HG03280 (cell line): ENCODE data around the gene CAMTA1.
"Not testable (repeated sequence)": the region's sequence is repeated elsewhere in the genome, so short reads cannot be mapped to it uniquely, and the experiment has no call there.

ENCODE experiments used
- ATAC-seq: cut with Tn5 transposase; IDR thresholded peaks from one replicate; pipeline ENCODE4 v1.9.1; 2021; ENCODE audit warnings: mild to moderate bottlenecking, moderate library complexity; ENCODE audit not compliant: unreplicated experiment

The CAMTA1 gene

DNA sequence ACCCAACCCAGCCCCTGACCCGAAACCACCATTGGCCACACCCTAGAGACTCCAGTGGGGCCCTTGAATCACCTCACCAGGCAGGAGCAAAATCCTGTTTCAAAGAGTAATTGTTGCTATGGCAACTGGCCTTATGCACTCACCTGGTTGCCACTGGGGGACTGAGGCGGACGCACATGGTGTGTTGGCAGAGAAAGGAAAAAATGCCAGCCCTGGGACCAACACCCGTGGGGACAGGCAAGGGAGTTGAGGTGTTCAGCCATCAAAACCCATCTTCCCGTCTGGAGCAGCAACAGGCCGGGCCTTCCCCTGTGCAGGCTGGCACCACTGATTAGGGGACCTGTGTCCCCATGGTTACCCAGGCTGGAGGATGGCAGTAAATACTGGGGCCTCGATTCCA, 590.1 kb downstream of the CAMTA1 start:
- no peak for ATAC-seq

GRCh38 chr1:7375781-7376660, 590.8 kb downstream of the CAMTA1 start:
- ATAC-seq, result no peak

- ATAC-seq, result no peak
Observed at GRCh38 chr1:7376676-7377075, 591.4 kb downstream of the CAMTA1 start.

- ATAC-seq, result no peak
Observed at GRCh38 chr1:7378346-7379130, 593.3 kb downstream of the CAMTA1 start.

DNA sequence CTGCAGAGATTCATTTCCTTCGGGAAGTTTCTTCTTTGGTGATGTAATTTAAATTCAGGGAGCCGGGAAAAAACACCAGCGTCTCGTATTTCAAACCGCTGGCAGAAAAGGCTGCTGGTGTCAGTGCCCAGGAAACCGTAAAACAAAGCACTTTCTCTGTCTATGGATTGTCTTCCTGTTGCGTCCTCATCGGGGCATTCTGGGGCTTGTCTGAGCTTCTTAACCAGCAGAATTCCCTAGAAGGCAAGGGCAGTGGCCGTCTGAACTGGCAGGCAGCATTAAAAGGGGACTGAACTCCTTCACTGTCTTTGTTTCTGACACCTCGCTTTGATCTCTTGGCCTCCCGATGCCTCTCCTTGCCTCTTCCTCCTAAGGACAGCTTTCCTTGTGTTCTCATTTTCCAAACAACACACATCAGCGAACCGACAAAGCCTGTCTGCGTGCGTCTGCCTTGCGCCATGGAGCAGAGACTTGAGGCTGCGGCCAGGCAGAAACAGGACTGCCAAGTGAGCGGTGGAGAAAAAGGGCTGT, 594.3 kb downstream of the CAMTA1 start:
- ATAC-seq, result no peak

GRCh38 chr1:7380068-7380467, 594.8 kb downstream of the CAMTA1 start:
- not testable (repeated sequence) for ATAC-seq

GRCh38 chr1:7380712-7381111, 595.5 kb downstream of the CAMTA1 start:
- no peak for ATAC-seq

GRCh38 chr1:7381729-7382128, 596.5 kb downstream of the CAMTA1 start:
- ATAC-seq, result not testable (repeated sequence)

DNA sequence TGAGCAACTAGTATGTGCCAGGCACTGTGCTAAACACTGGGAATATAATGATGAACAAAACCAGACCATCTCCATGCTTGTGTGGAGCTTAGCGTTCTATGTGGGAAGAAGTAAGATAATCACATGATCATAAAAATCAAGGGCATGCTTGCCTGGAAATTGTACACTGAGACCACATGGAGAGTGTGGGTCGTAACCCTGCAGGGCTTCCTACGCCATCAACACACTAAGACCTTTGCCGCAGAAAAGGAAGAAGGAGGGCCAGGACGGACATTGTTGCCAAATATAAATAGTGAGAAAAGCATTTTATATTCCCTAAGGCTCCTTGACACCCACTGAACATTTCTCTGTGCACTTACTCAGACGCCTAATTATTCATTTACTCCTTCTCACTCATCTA, 597.7 kb downstream of the CAMTA1 start:
- no peak for ATAC-seq

GRCh38 chr1:7383671-7384520, 598.6 kb downstream of the CAMTA1 start:
- ATAC-seq, result no peak

- ATAC-seq, result no peak
Observed at GRCh38 chr1:7384679-7385078, 599.4 kb downstream of the CAMTA1 start.

- ATAC-seq, result no peak
Observed at GRCh38 chr1:7385471-7386225, 600.4 kb downstream of the CAMTA1 start.

- ATAC-seq, result no peak
Observed at GRCh38 chr1:7386226-7387052, 601.2 kb downstream of the CAMTA1 start.

DNA sequence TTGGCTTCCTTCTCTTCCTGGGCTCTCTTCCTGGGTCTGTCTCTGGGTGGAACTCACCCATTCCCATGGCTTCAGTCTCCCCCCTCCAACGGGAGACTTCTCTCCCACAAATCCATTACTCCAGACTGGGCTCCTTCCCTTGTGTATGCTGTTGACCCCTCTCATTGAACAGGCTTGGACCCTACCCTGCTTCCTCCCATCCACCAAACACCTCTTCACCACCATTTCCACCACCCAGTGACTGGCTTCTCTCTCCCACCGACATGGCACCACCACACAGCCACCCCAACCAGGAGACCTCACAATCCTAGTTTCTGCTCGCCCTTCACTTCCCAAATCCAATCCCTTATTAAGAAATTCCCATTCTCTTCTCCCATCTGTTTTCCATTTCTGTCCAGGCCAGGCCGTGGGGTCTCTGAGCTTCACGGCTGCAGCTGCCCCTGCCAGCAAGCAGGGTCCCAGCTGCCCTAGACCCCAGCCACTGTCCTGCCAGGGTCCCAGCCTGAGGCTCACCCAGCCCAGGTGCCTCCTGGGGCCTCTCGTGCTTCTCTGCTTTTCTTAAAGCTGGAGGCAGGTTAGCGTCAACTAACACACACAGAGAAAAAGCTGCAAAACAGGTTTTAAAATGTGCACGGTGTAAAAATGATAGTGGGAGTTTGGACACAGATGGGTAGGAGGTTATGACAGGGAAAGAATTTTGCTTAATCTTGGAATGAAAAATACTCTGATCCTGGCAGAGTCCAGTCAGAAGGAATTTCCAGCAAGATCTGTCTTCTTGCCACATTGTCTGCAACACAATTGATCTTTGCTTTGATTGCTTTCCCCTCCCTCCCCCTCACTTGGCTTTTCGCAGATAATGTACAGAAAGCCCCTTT, 602.0 kb downstream of the CAMTA1 start:
- no peak for ATAC-seq

DNA sequence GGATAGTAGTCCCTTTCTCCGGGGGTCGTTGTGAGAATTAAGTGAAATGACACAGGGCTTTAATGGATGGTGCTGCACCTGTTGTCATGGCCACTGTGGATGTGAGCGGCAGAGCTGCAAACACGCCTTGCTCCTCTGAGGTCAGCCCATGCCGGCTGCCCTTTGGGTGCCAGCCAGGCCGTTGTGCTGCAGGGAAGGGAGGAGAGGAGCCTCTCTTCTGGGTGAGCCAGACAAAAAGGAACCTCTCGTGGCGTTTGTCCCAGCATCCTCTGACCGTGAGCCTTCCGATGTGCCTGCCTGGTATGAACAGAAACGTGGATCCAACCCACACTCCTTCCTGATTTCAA, 602.9 kb downstream of the CAMTA1 start:
- no peak for ATAC-seq

DNA sequence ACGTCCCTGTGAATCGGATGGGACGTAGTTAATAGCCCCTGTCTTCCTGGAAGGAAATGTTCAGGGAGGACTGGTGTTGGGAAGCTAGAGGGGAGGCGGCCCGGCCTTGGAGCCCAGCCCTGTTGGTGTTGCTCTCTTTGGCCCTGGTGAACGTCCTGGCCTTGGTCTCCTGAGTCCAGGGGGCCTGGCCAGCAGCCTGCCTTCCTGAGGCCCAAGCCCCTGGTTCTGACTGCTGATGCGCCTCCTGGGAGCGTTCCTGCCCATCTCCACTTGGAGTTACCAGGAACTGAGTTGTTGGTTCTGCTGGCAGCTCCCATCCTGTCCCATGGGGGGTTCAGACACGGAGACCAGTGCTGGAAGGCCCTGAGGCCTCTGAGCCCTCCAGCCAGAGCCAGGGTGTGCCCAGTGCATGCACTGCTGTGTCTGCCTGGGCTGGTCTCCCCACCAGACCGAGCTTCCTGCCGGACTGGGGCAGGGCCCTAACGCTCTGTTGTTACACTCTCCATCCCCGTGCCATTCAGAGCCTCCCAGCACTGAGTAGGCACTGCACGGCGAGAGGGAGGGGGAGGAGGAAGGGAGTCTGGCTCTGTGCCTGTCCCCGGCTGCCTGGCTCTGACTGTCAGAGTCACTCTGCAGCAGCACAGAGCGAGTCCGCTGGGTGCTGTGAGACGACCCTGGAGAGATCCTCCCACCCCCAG, 603.4 kb downstream of the CAMTA1 start:
- ATAC-seq, result no peak

- no peak for ATAC-seq
Observed at GRCh38 chr1:7389201-7389905, 604.1 kb downstream of the CAMTA1 start.
